Mesenchymal stem cell (in vitro differentiated cells and primary cell): ENCODE results near the gene SLC16A8.

Experiments used
- DNase-seq: peaks from one replicate; pipeline ENCODE4 v3.0.0-alpha.2; 2013
- H2AFZ ChIP-seq: one replicate; pipeline ENCODE4 v1.6.1; 2013; ENCODE audit warnings: low read depth, mild to moderate bottlenecking, control low read depth, inconsistent platforms, low read length, moderate library complexity
- H2AK5ac ChIP-seq: 2 replicates; pipeline ENCODE4 v1.6.1; 2013; ENCODE audit warnings: low read length, moderate library complexity, mild to moderate bottlenecking, inconsistent platforms; ENCODE audit not compliant: severe bottlenecking
- H2BK120ac ChIP-seq: one replicate; pipeline ENCODE4 v1.6.1; 2013; ENCODE audit warnings: low read depth, mild to moderate bottlenecking, inconsistent platforms, low read length, moderate library complexity
- H2BK12ac ChIP-seq, 2 experiments: one replicate each; pipeline ENCODE4 v1.6.1; 2013; ENCODE audit warnings: inconsistent platforms in 2 of 2, low read length in 2 of 2, mild to moderate bottlenecking in 2 of 2, moderate library complexity in 2 of 2, control low read depth in 1 of 2
- H2BK15ac ChIP-seq: one replicate; pipeline ENCODE4 v1.6.1; 2013; ENCODE audit warnings: mild to moderate bottlenecking, low read depth, inconsistent platforms; ENCODE audit not compliant: poor library complexity, severe bottlenecking
- H2BK5ac ChIP-seq: 2 replicates; pipeline ENCODE4 v1.6.1; 2013; ENCODE audit warnings: low read depth, mild to moderate bottlenecking, low read length, control low read depth, inconsistent platforms; ENCODE audit not compliant: poor library complexity, severe bottlenecking
- H3K14ac ChIP-seq, 2 experiments: one replicate each; pipeline ENCODE4 v1.6.1; 2013; ENCODE audit warnings: inconsistent platforms in 2 of 2, low read length in 2 of 2, control low read depth in 1 of 2, mild to moderate bottlenecking in 1 of 2, moderate library complexity in 1 of 2
- H3K18ac ChIP-seq, 2 experiments: one replicate each; pipeline ENCODE4 v1.6.1; 2013; ENCODE audit warnings: inconsistent platforms in 2 of 2, low read length in 2 of 2, control low read depth in 1 of 2, low read depth in 1 of 2, mild to moderate bottlenecking in 1 of 2
- H3K23ac ChIP-seq, 2 experiments: one replicate each; pipeline ENCODE4 v1.6.1; 2013; ENCODE audit warnings: inconsistent platforms in 2 of 2, low read length in 2 of 2, mild to moderate bottlenecking in 2 of 2, moderate library complexity in 2 of 2, control low read depth in 1 of 2
- H3K27ac ChIP-seq: 2 replicates; pipeline ENCODE4 v1.5.1; 2013; ENCODE audit warnings: mild to moderate bottlenecking, moderate library complexity, low read length, control low read depth, inconsistent platforms; ENCODE audit not compliant: poor library complexity, severe bottlenecking
- H3K27me3 ChIP-seq, 2 experiments: 2 replicates each; pipeline versions ENCODE4 v1.6.1 to v1.7.0; 2013; ENCODE audit warnings: low read length in 2 of 2, mild to moderate bottlenecking in 2 of 2, moderate library complexity in 2 of 2, control low read depth in 1 of 2, inconsistent platforms in 1 of 2; ENCODE audit not compliant: control insufficient read depth in 1 of 2, insufficient read depth in 1 of 2
- H3K36me3 ChIP-seq, 2 experiments: 2 replicates each; pipeline versions ENCODE4 v1.6.1 to v1.7.0; 2013; ENCODE audit warnings: low read length in 2 of 2, control low read depth in 1 of 2, inconsistent platforms in 1 of 2, low read depth in 1 of 2, mild to moderate bottlenecking in 1 of 2; ENCODE audit not compliant: insufficient read depth in 2 of 2, control insufficient read depth in 1 of 2
- H3K4ac ChIP-seq, 2 experiments: one replicate each; pipeline ENCODE4 v1.6.1; 2013; ENCODE audit warnings: inconsistent platforms in 2 of 2, low read length in 2 of 2, mild to moderate bottlenecking in 2 of 2, moderate library complexity in 2 of 2, control low read depth in 1 of 2, low read depth in 1 of 2
- H3K4me1 ChIP-seq: 2 replicates; pipeline ENCODE4 v1.6.1; 2013; ENCODE audit warnings: low read depth, low read length, control low read depth; ENCODE audit not compliant: control insufficient read depth, insufficient read depth
- H3K4me2 ChIP-seq: 2 replicates; pipeline ENCODE4 v1.6.1; 2013; ENCODE audit warnings: low read length, mild to moderate bottlenecking, inconsistent platforms; ENCODE audit not compliant: poor library complexity, severe bottlenecking
- H3K4me3 ChIP-seq, 2 experiments: 2 replicates each; pipeline versions ENCODE4 v1.5.1 to v1.7.0; 2013; ENCODE audit warnings: low read length in 2 of 2, mild to moderate bottlenecking in 2 of 2, control low read depth in 1 of 2, low read depth in 1 of 2; ENCODE audit not compliant: insufficient read depth in 1 of 2
- H3K79me1 ChIP-seq: replicated peaks from 2 replicates; pipeline ENCODE4 v1.6.1; 2013; ENCODE audit warnings: mild to moderate bottlenecking, control low read depth, low read length, inconsistent platforms; ENCODE audit not compliant: poor library complexity, severe bottlenecking
- H3K9ac ChIP-seq: 2 replicates; pipeline ENCODE4 v1.7.0; 2013; ENCODE audit warnings: mild to moderate bottlenecking, low read length, moderate library complexity
- H3K9me3 ChIP-seq: 2 replicates; pipeline ENCODE4 v1.7.0; 2013; ENCODE audit warnings: mild to moderate bottlenecking, low read length; ENCODE audit not compliant: control insufficient read depth
- H4K8ac ChIP-seq: one replicate; pipeline ENCODE4 v1.6.1; 2013; ENCODE audit warnings: inconsistent platforms, mild to moderate bottlenecking, low read length, moderate library complexity
- H4K91ac ChIP-seq: one replicate; pipeline ENCODE4 v1.6.1; 2013; ENCODE audit warnings: mild to moderate bottlenecking, low read length, inconsistent platforms
- WGBS: methylation state at CpG from one replicate; pipeline ENCODE4 v1.1.7; 2013; ENCODE audit warnings: mixed read lengths; 5-methylcytosine and 5-hydroxymethylcytosine counted together

SLC16A8 gene

GRCh38 chr22:38109371-38110001 lies 25.5 kb upstream of the SLC16A8 start:
- Histone ChIP-seq H3K14ac (no peak overlapping the region), H3K9me3 (no peaks in the 10 kb centered on the region), H3K4me1 (peaks cover 19% of the 10 kb centered on the region), H3K4ac (no peak overlapping the region), H4K91ac (no peak overlapping the region), H2BK5ac (no peak overlapping the region), H2BK15ac (no peak overlapping the region), H2AFZ (no peak overlapping the region), H4K8ac (no peak overlapping the region), H3K79me1 (no peaks in the 10 kb centered on the region), H3K9ac (no peak overlapping the region), H2BK120ac (no peak overlapping the region), H3K4me3 (no peak overlapping the region), H3K23ac (no peak overlapping the region), H2BK12ac (no peak overlapping the region), H3K4me2 (no peak overlapping the region), H3K36me3 (peaks cover 0 to 24% of the 10 kb centered on the region in 2 experiments), H3K27me3 (peaks cover 0 to 10% of the 10 kb centered on the region in 2 experiments), H3K27ac (no peak overlapping the region), H2AK5ac (no peak overlapping the region), H3K18ac (no peak overlapping the region)
- WGBS: 94% methylated on average over 19 of the region's 22 CpGs
- no peak for DNase-seq

GRCh38 chr22:38108561-38109319 lies 24.8 kb upstream of the SLC16A8 start:
- Histone ChIP-seq H3K14ac (no peak overlapping the region), H3K79me1 (no peaks in the 10 kb centered on the region), H2BK12ac (no peak overlapping the region), H2BK120ac (no peak overlapping the region), H2BK15ac (no peak overlapping the region), H3K9ac (no peak overlapping the region), H3K18ac (no peak overlapping the region), H4K91ac (peak overlapping the region; percentile 29), H3K36me3 (peaks cover 0 to 24% of the 10 kb centered on the region in 2 experiments), H3K4me3 (no peak overlapping the region), H2AK5ac (no peak overlapping the region), H2BK5ac (no peak overlapping the region), H3K4me2 (no peak overlapping the region), H3K23ac (no peak overlapping the region), H3K27ac (no peak overlapping the region), H3K4ac (no peak overlapping the region), H4K8ac (no peak overlapping the region), H3K27me3 (peaks cover 0 to 10% of the 10 kb centered on the region in 2 experiments), H3K9me3 (no peaks in the 10 kb centered on the region), H2AFZ (no peak overlapping the region), H3K4me1 (peaks cover 19% of the 10 kb centered on the region)
- 93% methylated on average over 15 of the region's 15 CpGs for WGBS
- DNase-seq: no peak

DNA sequence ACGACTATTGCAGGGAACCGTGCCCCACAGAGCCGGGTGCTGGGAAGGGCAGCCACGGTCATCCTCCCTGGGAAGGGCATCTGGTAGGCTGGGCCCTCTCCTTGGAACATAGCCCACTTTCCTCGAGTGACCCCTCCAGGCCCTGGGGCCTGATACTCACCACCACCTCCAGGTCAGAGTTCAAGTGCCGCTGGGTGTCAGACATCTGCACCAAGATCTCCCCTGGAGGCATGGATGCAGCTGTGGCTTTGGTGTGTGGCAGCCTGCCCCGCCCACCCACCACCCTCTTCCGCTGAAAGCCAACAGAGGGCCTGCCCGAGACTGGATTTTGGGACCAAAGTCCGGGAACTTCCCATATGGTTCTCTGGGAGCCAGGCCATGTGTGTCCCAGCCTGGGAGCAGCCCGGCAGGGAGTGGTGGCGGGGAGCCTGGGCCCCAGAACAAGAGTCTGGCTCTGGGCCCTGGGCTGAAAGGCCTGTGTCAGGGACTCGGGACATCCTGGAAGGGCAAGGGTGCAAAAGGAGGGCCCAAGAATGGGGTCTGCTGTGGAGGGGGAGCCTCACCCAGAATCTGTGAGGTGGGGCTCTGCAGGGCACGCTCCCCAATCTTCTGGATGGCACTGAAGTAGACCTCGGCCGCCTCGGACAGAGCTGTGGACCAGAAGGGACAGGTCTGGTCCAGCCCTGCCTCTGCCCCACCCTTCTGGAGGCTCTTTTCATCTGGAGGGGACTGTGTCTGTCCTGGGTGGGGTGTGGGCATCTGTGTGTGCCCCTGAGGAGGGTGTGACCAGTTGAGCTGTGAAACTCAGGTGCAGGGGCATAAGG lies 23.9 kb upstream of the SLC16A8 start:
- no peak overlapping the region for H3K18ac ChIP-seq
- H4K8ac ChIP-seq: no peak overlapping the region
- no peak overlapping the region for H2BK120ac ChIP-seq
- H3K14ac ChIP-seq: no peak overlapping the region
- no peaks in the 10 kb centered on the region for H3K9me3 ChIP-seq
- H3K9ac ChIP-seq: no peak overlapping the region
- H3K4ac ChIP-seq: no peak overlapping the region
- no peak overlapping the region for H2BK5ac ChIP-seq
- peaks cover 19% of the 10 kb centered on the region for H3K4me1 ChIP-seq
- H3K27ac ChIP-seq: no peak overlapping the region
- H2BK15ac ChIP-seq: no peak overlapping the region
- peaks cover 0 to 10% of the 10 kb centered on the region in 2 experiments for H3K27me3 ChIP-seq
- no peak overlapping the region for H2BK12ac ChIP-seq
- no peak overlapping the region for H3K4me2 ChIP-seq
- H2AK5ac ChIP-seq: no peak overlapping the region
- no peak for DNase-seq
- H3K4me3 ChIP-seq: no peak overlapping the region
- WGBS: 88% methylated on average over 17 of the region's 17 CpGs
- H3K23ac ChIP-seq: no peak overlapping the region
- H2AFZ ChIP-seq: no peak overlapping the region
- no peaks in the 10 kb centered on the region for H3K79me1 ChIP-seq
- peaks cover 0 to 19% of the 10 kb centered on the region in 2 experiments for H3K36me3 ChIP-seq
- H4K91ac ChIP-seq: no peak overlapping the region
